HG03469 (cell line): ENCODE measurements around the gene BCL2L12.

Experiments used
- ATAC-seq: cut with Tn5 transposase; IDR thresholded peaks from one replicate; pipeline ENCODE4 v1.9.1; 2021; ENCODE audit warnings: mild to moderate bottlenecking, moderate library complexity, moderate number of reproducible peaks; ENCODE audit not compliant: unreplicated experiment

Gene BCL2L12

DNA sequence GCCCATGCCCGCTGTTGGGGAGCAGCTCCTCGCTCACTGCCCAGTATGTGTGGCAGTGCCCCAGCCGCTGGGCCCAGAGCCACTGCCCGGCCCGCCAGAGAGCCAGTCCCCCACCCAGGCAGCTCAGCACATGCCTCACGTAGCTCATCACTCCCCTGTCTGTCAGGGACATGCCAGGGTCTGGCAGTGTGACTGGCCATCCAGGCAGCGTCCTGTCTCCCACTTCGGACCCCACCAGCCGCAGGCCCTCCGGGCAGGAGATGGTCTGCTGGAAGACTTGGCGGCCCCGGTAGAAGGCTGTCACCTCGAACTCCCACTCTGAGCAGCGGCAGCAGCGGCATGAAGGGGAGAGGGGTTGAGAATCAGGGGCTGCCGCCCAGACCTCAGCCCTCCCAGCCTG, 3.7 kb upstream of the BCL2L12 start:
- ATAC-seq: no peak

DNA sequence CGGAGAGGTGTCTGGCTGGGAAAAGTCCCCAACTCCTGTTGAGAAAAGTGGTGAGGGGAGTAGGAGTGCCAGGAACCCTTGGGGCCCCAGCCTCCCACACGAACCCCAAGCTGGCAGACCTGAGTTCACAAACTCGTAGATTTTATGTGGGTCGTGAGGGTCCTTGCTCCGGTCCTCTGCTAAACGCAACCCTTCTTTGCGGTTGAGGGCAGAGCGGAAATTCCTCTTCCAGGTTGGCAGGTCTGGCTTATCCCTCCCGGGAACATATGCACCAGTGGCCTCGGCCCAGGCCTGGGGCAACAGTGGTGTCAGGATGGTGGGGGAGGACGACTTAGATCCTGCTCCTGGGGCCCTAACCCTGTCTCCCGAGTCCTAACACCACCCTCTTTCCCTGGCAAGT, 2.5 kb upstream of the BCL2L12 start:
- ATAC-seq: no peak

DNA sequence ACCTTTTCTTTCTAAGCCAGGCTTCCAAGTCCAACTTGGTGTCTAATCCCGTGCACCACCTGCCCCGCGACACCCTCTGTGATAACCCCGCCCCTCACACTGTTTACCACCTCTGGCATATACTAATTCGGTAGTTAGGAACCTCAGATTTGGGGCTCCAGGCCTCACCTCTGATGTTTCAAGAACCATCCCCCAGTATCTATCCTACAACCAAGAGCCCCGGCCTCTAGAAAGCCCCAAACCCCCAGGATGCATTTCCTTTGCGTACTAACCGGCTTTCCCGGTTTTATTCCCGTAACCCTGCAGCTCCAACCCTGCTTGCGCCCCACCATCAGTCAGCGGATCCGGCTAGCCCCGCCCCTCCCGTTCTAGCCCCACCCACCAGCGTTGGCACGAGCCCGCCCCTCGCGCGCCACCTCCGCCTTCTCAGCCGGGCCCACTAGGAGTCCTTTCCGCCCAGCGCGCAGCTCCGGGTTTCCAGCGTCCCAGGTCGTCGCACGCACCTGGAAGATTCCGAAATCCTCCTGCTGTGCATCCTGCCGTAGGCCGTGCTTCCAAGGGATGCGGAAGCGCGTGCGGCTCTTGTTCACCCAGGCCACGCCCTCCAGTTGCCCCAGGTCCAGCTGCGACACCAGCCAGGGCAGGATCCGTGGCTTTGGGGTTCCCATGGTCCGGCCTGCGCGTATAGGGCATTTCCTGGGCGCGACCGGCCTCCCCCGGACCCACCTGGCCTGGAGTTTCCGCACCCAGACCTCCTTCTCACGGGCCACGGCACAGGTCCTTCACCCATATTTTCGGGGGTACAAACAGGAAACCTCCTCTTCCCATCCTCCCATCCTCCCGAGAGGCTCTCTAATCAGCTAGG, 1.3 kb upstream of the BCL2L12 start:
- no peak for ATAC-seq

DNA sequence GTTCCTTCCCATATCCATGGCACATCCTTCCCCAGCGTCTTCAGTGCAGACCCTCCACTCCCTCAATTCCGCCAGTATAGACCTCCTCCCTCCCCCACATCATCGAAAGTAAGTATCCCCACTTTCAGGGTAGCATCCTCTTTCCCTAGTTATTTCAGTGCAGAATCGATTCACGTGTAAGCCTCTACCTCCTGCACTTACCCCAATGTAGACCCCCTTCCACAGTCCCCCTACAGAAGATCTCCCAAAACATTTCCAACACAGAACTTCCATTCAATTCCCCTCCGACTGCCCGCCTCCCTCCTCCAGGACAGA, 740 bp upstream of the BCL2L12 start:
- ATAC-seq: no peak

GRCh38 chr19:49666120-49666444, 349 bp downstream of the BCL2L12 start:
- no peak for ATAC-seq

DNA sequence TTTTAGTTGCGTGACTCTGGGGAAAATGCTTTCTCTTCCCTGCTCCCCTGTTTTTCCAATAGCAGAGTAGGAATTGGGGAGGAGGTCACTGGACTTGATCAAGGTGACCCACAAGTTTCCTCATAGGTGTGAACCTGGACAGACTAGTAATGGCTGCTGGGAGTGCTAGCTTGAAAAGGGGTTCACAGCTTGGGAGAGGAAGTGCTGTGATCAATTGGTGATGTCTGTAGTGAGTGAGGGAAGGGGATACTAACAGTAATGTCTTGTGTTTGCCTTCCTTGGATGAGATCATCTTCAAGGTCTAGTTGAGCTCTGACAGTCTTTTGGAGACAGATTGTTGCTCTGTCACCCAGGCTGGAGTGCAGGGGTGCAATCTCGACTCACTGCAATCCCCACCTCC, 1.7 kb downstream of the BCL2L12 start:
- ATAC-seq: no peak

- ATAC-seq: no peak
These were observed 3.8 kb downstream of the BCL2L12 start for GRCh38 chr19:49669516-49669915.

- ATAC-seq: no peak
These were observed 6.6 kb downstream of the BCL2L12 start for GRCh38 chr19:49672131-49672919.

DNA sequence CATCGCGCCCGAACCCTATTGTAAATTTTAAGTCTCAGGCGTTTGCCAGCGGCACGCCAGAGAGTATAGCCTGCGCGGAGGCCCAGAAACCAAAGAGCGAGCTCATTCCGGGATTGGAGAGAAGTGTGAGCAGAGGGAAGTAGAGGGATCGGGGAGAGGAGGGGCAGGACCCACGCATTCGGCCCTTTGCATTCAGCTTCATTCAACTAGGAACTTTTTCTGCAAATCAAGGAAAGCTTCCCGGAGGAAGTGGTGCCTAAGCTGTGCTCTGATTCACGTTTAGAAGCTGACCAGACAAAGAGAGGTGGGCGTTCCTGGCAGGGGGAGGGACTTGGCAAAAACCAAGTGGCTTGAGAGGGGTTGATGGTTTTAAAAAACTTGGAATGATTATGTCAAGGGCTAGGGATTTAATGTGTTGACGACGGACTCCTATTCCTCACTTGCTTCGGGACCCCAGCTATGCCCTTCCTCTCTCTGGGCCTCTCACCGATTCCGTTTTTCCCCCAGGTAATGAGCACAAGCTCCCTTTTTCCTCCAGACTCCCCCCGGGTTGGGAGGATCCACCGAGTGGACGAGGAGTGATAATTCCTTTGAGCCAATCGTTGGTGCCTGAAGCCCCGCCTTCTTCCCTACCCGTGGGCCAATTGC, 10.5 kb downstream of the BCL2L12 start:
- peak; percentile 45 for ATAC-seq

GRCh38 chr19:49676784-49677230, 11.1 kb downstream of the BCL2L12 start:
- ATAC-seq: no peak

DNA sequence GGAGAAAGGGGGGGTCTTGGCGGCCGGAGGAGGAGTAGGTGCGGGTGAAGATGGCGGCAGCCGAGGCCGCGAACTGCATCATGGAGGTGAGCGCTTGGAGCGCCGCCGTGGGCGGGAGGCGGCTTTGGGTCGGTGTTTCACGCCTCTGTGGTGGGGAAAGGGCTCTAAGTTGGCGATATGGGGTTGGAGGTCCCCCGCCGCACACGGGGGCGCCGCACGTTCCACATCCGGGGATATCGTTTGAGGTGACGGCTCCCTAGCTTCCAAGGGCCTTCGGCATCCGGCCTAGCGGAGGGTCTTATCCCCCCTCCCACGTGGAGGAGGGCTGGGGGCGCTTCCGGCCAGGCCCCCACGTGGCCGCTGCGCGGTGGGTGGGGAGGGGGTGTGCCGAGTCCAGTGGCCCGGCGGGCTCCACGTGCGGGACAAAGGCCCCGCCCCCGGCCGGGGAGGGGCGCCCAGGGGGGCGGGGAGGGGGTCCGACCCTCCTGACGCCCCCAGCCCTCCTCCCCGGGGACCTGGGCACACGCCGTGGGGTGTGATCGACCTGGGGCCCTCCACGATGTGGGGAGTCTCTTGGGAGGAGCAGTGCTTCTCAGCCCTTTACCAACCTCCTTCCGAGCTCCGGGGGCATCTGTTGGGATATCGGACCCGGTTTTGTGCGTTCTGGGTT, 11.6 kb downstream of the BCL2L12 start, which contains the start of gene PRMT1:
Gene PRMT1 (plus strand): TSS at position 41 of the 670 bp plus-strand sequence. CDS start 10 bp downstream, at position 51.
- ATAC-seq: no peak

DNA sequence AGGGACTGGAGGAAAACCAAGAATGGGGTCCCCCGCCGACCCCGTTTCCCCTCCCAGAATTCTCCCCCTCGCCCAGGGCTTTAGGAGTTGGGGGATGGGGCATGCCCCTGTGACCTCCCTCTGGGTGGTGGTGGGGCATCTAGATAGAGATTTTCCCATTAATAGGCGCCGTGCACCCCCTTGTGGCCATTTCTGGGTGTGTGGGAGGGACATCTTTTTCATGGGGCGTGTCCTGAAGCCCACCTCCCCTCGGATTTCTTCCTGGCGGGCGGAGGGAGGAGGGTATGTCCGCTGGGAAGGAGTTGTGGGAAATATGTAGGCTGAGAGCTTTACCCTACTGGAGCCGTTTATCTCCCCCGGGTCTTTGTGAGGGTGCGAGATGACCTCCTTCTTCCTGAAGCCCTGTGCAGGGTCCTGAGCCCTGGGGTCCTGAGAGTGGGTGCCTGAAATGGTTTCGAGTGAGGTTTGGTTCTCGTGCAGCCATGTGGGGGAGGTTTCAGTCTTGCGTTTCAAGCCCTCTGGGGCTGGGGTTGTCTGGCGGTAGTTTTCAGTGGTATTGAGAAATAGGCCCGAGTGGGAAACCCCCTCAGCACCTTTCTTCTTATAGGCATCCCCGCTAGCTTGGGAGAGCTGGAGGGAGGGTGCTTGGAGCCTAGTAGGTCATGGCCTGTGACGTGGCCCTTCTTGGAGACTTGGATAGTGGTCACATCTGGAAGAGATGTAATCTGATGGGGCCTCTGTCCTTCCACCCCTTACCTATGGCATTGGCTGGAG, 12.4 kb downstream of the BCL2L12 start:
- ATAC-seq: no peak

GRCh38 chr19:49678985-49679770, 13.4 kb downstream of the BCL2L12 start:
- ATAC-seq: no peak

- ATAC-seq: no peak
These were observed 14.2 kb downstream of the BCL2L12 start for GRCh38 chr19:49679771-49680413.

DNA sequence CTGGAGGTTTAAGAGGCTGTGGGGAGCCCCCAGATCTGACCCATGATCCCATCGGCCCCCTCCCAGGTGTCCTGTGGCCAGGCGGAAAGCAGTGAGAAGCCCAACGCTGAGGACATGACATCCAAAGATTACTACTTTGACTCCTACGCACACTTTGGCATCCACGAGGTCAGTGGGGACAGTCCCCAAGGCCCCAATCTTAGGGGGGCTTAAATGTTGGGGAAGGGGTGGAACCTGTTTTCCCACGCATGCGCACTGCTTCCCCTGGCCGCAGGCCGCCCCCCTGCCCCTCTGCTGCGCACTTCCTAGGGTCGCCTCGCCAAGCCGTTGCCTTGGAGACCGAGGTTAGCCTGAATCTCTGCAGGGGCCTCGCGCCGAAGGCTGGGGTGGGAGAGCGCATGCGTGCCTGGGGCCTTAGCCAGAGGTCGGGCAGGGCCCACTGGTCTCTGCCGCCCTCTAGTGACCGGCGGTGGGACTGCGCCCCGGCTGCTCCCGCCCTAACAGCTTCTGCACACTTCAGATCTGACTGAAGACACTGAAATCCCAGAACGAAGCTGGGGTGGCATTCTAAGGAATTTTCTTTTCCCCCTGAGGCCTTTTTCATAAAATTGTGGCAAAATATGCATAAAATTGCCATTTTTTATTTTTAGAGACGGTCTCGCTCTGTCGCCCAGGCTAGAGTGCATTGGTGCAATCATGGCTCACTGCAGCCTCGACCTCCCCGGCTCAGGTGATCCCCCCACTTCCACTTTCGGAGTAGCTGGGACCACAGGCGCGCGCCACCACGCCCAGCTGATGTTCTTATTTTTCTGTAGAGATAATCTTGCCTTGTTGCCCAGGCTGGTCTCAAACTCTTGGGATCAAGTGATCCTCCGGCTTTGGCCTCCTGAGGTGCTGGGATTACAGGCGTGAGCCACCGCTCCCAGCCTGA, 15.0 kb downstream of the BCL2L12 start:
- no peak for ATAC-seq

GRCh38 chr19:49681830-49682229, 16.1 kb downstream of the BCL2L12 start:
- ATAC-seq: no peak

GRCh38 chr19:49682274-49682673, 16.5 kb downstream of the BCL2L12 start:
- no peak for ATAC-seq

GRCh38 chr19:49683814-49684250, 18.1 kb downstream of the BCL2L12 start:
- no peak for ATAC-seq
